Amniotic epithelial cell (primary cell): ENCODE measurements around the gene GNG10.
"Not testable (repeated sequence)": the region's sequence is repeated elsewhere in the genome, so short reads cannot be mapped to it uniquely, and the experiment has no call there.

Experiments used
- DNase-seq: peaks from one replicate; pipeline ENCODE4 v3.0.0-alpha.2; 2010; ENCODE audit warnings: low read depth

GNG10 gene

GRCh38 chr9:111649016-111649415 is 12.4 kb upstream of the GNG10 start:
- DNase-seq: no peak

- DNase-seq: no peak
These were observed 4.4 kb upstream of the GNG10 start for GRCh38 chr9:111657051-111657450.

GRCh38 chr9:111658943-111659342 is 2.5 kb upstream of the GNG10 start:
- DNase-seq: no peak

GRCh38 chr9:111659691-111660090 is 1.7 kb upstream of the GNG10 start:
- DNase-seq: no peak

- peak; percentile 6 for DNase-seq
These were observed 557 bp downstream of the GNG10 start for GRCh38 chr9:111661802-111662521.

GRCh38 chr9:111662576-111663300 is 1.3 kb downstream of the GNG10 start:
- DNase-seq: peak; percentile 19

- DNase-seq: no peak
These were observed 2.0 kb downstream of the GNG10 start for GRCh38 chr9:111663301-111663823.

- no peak for DNase-seq
These were observed 6.7 kb downstream of the GNG10 start for GRCh38 chr9:111668026-111668573.

- not testable (repeated sequence) for DNase-seq
These were observed 7.2 kb downstream of the GNG10 start for GRCh38 chr9:111668601-111669000.

- DNase-seq: peak; percentile 45
These were observed 12.9 kb downstream of the GNG10 start for GRCh38 chr9:111674319-111674718.

- DNase-seq: no peak
These were observed 14.7 kb downstream of the GNG10 start for GRCh38 chr9:111676116-111676515.

- DNase-seq: no peak
These were observed 16.9 kb downstream of the GNG10 start for GRCh38 chr9:111678293-111678692.

GRCh38 chr9:111679199-111679598 is 17.8 kb downstream of the GNG10 start:
- DNase-seq: no peak

GRCh38 chr9:111683392-111683791 is 22.0 kb downstream of the GNG10 start:
- no peak for DNase-seq

- DNase-seq: peak; percentile 40
These were observed 30.4 kb downstream of the GNG10 start for GRCh38 chr9:111691672-111692329.

- DNase-seq: no peak
These were observed 35.4 kb downstream of the GNG10 start for GRCh38 chr9:111696796-111697195.

GRCh38 chr9:111700776-111701175 is 39.4 kb downstream of the GNG10 start:
- no peak for DNase-seq

- no peak for DNase-seq
These were observed 43.1 kb downstream of the GNG10 start for GRCh38 chr9:111704503-111704902.

GRCh38 chr9:111711548-111711947 is 50.1 kb downstream of the GNG10 start:
- DNase-seq: no peak

GRCh38 chr9:111712369-111712768 is 51.0 kb downstream of the GNG10 start:
- DNase-seq: no peak

- no peak for DNase-seq
These were observed 54.1 kb downstream of the GNG10 start for GRCh38 chr9:111715471-111715870.

GRCh38 chr9:111719541-111719940 is 58.1 kb downstream of the GNG10 start:
- DNase-seq: no peak
